Fibroblast of lung (primary cell): ENCODE results near the gene RASGEF1C. TPM values are rescaled to one million over a fixed set of nuclear protein-coding genes. Genes with fewer than 3 reads are reported as not detected.

ENCODE experiments used
- DNase-seq, 2 donors: peaks; one replicate each; pipeline versions ENCODE4 v3.0.0 to v3.0.0-alpha.2; 2010; ENCODE audit warnings: low read depth in 2 of 2
- H2AFZ ChIP-seq: 2 replicates; pipeline ENCODE4 v1.5.1; 2012; ENCODE audit warnings: low read length, control low read depth, inconsistent platforms
- H3K27ac ChIP-seq: 2 replicates; pipeline ENCODE4 v1.5.1; 2011; ENCODE audit warnings: low read length, control low read depth; ENCODE audit not compliant: insufficient read depth
- H3K27me3 ChIP-seq: 2 replicates; pipeline ENCODE4 v1.5.1; 2011; ENCODE audit warnings: mild to moderate bottlenecking, low read length; ENCODE audit not compliant: control insufficient read depth, insufficient read depth
- H3K36me3 ChIP-seq: 2 replicates; pipeline ENCODE4 v1.5.1; 2011; ENCODE audit warnings: low read length; ENCODE audit not compliant: control insufficient read depth, insufficient read depth
- H3K4me1 ChIP-seq: 2 replicates; pipeline ENCODE4 v1.5.1; 2011; ENCODE audit warnings: low read length; ENCODE audit not compliant: control insufficient read depth, insufficient read depth; ENCODE audit errors: extremely low read depth
- H3K4me2 ChIP-seq: 2 replicates; pipeline ENCODE4 v1.5.1; 2011; ENCODE audit warnings: low read length, control low read depth; ENCODE audit not compliant: insufficient read depth; ENCODE audit errors: extremely low read depth
- H3K4me3 ChIP-seq, 4 experiments: fragments of 200-600 bp in 1 of 4; sonication (generic) in 1 of 4; replicated peaks in 1 of 4; 2 replicates each; pipeline ENCODE4 v1.5.1; 2011 to 2016; ENCODE audit warnings: low read length in 4 of 4, low read depth in 3 of 4, mild to moderate bottlenecking in 3 of 4, control low read depth in 2 of 4, inconsistent platforms in 1 of 4, mixed read lengths in 1 of 4; ENCODE audit not compliant: insufficient read depth in 1 of 4; ENCODE audit errors: control extremely low read depth in 1 of 4
- H3K79me2 ChIP-seq: 2 replicates; pipeline ENCODE4 v1.5.1; 2012; ENCODE audit warnings: mild to moderate bottlenecking, low read length, inconsistent platforms; ENCODE audit not compliant: control insufficient read depth, insufficient read depth
- H3K9ac ChIP-seq: 2 replicates; pipeline ENCODE4 v1.5.1; 2011; ENCODE audit warnings: mild to moderate bottlenecking, low read length, control low read depth; ENCODE audit not compliant: insufficient read depth
- H3K9me3 ChIP-seq: 2 replicates; pipeline ENCODE4 v1.5.1; 2012; ENCODE audit warnings: low read depth, low read length; ENCODE audit not compliant: control insufficient read depth, insufficient read depth
- H4K20me1 ChIP-seq: 2 replicates; pipeline ENCODE4 v1.5.1; 2011; ENCODE audit warnings: low read length; ENCODE audit not compliant: control insufficient read depth, insufficient read depth; ENCODE audit errors: extremely low read depth
- CTCF ChIP-seq, 2 donors: IDR thresholded peaks in 1 of 2; conservative IDR thresholded peaks in 1 of 2; 1 replicate in 1 of 2; 2 replicates in 1 of 2; pipeline ENCODE4 v1.5.1; 2011 to 2012; ENCODE audit warnings: low read length in 2 of 2, control low read depth in 1 of 2, inconsistent platforms in 1 of 2, low read depth in 1 of 2, mild to moderate bottlenecking in 1 of 2
- EZH2 ChIP-seq: IDR thresholded peaks from 2 replicates; pipeline ENCODE4 v1.5.1; 2012; ENCODE audit warnings: low read length, control low read depth, mild to moderate bottlenecking; ENCODE audit errors: missing control alignments
- polyA plus RNA-seq, 2 donors: library from polyadenylated mRNA; depleted of rRNA in 1 of 2; stranded (reverse) in 1 of 2; unstranded in 1 of 2; fragments of >200 nt; gene quantifications; 2 replicates each; pipeline ENCODE4 v1.2.1, GENCODE V29; 2011 to 2012; ENCODE audit warnings: missing spikeins in 1 of 2
- total RNA-seq: library from RNA; depleted of rRNA; stranded (reverse); fragments of >200 nt; gene quantifications from 2 replicates; pipeline ENCODE4 v1.2.1, GENCODE V29; 2014

Gene RASGEF1C
- total and polyA plus RNA-seq, 2 donors (not counting 1 experiment from before 2014, with no cell fraction given): under 0.01 TPM; not detected in 1

DNA sequence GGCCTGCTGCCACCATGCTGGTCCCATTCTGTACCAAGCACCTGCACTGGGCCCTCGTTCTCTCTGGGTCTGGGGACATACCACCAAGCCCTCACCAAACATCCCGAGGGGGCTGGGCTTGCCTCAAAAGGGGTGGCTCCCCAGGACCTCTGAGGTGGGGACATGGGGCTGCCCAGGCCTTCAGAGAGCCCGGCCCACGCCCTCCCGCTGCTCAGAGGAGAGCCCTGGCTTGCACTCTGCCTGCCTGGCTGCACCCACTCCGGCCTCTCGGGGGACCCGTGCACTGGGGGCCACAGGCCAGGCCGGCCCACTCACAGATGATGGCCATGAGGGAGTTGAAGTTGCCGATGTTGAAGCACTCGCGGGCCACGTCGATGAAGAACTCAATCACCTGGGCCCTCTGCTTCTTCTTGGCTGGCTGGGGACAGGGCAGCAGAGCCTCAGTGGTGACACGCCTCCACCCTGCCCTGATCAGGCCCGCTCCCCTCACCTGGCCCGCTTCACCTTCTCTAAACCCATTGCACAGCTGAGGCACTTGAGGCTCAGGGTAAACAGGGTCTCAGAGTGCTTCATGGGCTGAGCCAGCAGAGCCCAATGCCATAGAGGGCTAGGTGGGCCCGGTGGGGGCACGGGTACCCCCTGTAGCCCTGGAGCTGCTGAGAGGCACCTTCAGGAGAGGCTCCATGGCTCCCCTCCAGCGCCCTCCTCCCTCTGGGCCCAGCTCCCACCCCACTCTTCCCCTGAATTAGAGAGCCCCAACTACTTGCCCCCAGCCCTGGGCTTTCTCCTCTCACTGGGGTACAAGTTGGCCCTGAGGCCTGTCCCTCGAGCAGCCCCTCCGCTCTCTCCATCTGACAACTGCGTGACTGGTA lies 89.7 kb downstream of the RASGEF1C start:
- Histone ChIP-seq H4K20me1 (no peaks in the 10 kb centered on the region), H3K4me1 (no peaks in the 10 kb centered on the region), H3K36me3 (no peaks in the 10 kb centered on the region), H3K27ac (no peak overlapping the region), H3K4me2 (no peak overlapping the region), H2AFZ (no peak overlapping the region), H3K27me3 (no peaks in the 10 kb centered on the region), H3K9ac (no peak overlapping the region), H3K4me3 (no peak overlapping the region), H3K79me2 (no peaks in the 10 kb centered on the region), H3K9me3 (no peaks in the 10 kb centered on the region)
- DNase-seq: no peak
- no peak for TF ChIP-seq CTCF (conservative IDR thresholded peaks at IDR 0.05 in 1 of 2, IDR thresholded peaks at IDR 0.05 in 1 of 2; ENCODE audit: low read depth in 1 of 2, low read length in 2 of 2)
- no peak for TF ChIP-seq EZH2

DNA sequence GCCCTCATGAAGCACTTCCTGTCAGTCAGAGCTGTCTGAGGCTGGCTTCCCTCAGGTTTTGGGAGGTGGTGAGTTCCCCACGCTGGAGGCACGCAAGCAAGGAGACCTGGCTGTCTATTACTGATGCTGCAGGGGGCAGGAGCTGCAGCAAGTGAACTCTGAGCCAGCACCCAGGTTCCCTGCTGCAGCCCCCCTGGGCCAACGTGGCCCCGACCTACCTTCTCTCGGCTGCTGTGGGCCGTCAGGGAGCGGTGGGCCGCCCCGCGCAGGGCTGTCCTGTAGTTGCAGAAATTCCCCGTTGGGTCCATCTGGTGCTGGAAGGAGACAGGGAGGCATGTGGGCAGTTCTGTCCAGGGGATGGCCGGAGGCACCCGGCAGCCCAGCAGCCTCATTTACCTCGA lies 90.6 kb downstream of the RASGEF1C start:
- Histone ChIP-seq H3K36me3 (no peaks in the 10 kb centered on the region), H3K4me1 (no peaks in the 10 kb centered on the region), H4K20me1 (no peaks in the 10 kb centered on the region), H2AFZ (no peak overlapping the region), H3K4me3 (no peak overlapping the region), H3K9ac (no peak overlapping the region), H3K27me3 (no peaks in the 10 kb centered on the region), H3K27ac (no peak overlapping the region), H3K79me2 (no peaks in the 10 kb centered on the region), H3K4me2 (no peak overlapping the region), H3K9me3 (no peaks in the 10 kb centered on the region)
- TF ChIP-seq CTCF (conservative IDR thresholded peaks at IDR 0.05 in 1 of 2, IDR thresholded peaks at IDR 0.05 in 1 of 2; ENCODE audit: low read depth in 1 of 2, low read length in 2 of 2) (no peak), EZH2 (no peak)
- DNase-seq: no peak

DNA sequence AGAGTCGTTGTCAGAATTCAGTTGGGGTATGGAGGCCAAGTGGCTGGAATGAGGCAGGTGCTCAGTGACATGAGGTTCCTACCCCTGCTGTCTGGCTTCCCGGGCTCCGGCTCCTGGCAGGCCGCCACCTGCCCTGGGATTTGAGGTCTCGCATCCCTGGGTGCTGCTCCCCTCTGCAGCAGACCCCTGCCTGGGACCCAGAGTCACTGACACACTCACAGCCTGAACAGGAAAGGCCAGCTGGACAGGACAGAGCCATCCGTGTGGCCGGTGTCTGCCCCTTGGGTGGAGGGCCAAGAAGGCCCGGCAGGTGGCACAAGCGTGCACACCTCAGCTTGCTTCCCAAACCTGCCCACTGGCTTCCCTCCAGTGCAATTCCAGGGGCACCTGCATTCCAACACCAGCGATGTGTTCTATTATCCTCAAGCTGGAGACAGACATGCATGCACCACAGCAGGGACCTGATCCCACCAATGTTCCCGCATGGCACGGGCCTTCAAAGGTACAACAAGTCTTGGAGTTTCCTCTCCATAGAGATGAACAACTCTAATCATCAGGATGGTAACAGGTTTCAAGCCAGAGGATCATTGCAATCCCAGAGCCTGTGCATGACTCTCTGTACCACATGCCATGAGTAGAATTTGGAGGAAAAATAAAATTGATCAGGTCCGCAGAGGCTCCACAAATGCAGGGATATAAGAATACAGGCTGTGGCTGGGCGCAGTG lies 91.8 kb downstream of the RASGEF1C start:
- no peaks in the 10 kb centered on the region for H3K4me1 ChIP-seq
- no peak overlapping the region for H3K9ac ChIP-seq
- H3K27ac ChIP-seq: no peak overlapping the region
- no peaks in the 10 kb centered on the region for H3K79me2 ChIP-seq
- no peaks in the 10 kb centered on the region for H3K27me3 ChIP-seq
- H4K20me1 ChIP-seq: no peaks in the 10 kb centered on the region
- no peaks in the 10 kb centered on the region for H3K36me3 ChIP-seq
- no peak overlapping the region for H2AFZ ChIP-seq
- H3K9me3 ChIP-seq: no peaks in the 10 kb centered on the region
- H3K4me3 ChIP-seq: no peak overlapping the region
- TF ChIP-seq EZH2 (no peak), CTCF (conservative IDR thresholded peaks at IDR 0.05 in 1 of 2, IDR thresholded peaks at IDR 0.05 in 1 of 2; ENCODE audit: low read depth in 1 of 2, low read length in 2 of 2) (no peak)
- no peak overlapping the region for H3K4me2 ChIP-seq
- no peak for DNase-seq
